Peyer's patch (tissue), 4 donors: ENCODE measurements around the gene SBK3. TPM values are rescaled to one million over a fixed set of nuclear protein-coding genes. Genes with fewer than 3 reads are reported as not detected.
A peak's percentile ranks its signal among the peaks of the same experiment; 100 is the strongest.

ENCODE experiments used
- DNase-seq, 3 donors: peaks; one replicate each; pipeline ENCODE4 v3.0.0-alpha.2; 2017 to 2019
- H3K27ac ChIP-seq, 4 donors: fragments of 200-600 bp; sonication (generic); one replicate each; pipeline ENCODE4 v1.5.1; 2016 to 2019
- H3K27me3 ChIP-seq, 2 donors: fragments of 200-600 bp; sonication (generic); one replicate each; pipeline ENCODE4 v1.5.1; 2019
- H3K36me3 ChIP-seq, 3 donors: fragments of 200-600 bp; sonication (generic); one replicate each; pipeline ENCODE4 v1.5.1; 2016 to 2019
- H3K4me1 ChIP-seq, 4 donors: fragments of 200-600 bp; sonication (generic); one replicate each; pipeline ENCODE4 v1.5.1; 2016 to 2019
- H3K4me3 ChIP-seq, 4 donors: fragments of 200-600 bp; sonication (generic); 1 replicate in 3 of 4; 2 replicates in 1 of 4; pipeline ENCODE4 v1.5.1; 2016 to 2019; ENCODE audit warnings: mild to moderate bottlenecking in 1 of 4
- H3K9me3 ChIP-seq, 4 donors: fragments of 200-600 bp; sonication (generic); one replicate each; pipeline ENCODE4 v1.5.1; 2016 to 2019; ENCODE audit warnings: mild to moderate bottlenecking in 1 of 4
- CTCF ChIP-seq, 6 experiments: fragments of 450-650 bp in 4 of 6; fragments of 200-600 bp in 2 of 6; sonication (generic) in 1 of 6; IDR thresholded peaks; one replicate each; pipeline ENCODE4 v1.5.1; 2017 to 2019; ENCODE audit warnings: antibody characterized with exemption in 6 of 6, mild to moderate bottlenecking in 3 of 6, moderate library complexity in 1 of 6
- POLR2A ChIP-seq, 2 donors: fragments of 450-650 bp; IDR thresholded peaks; one replicate each; pipeline ENCODE4 v1.5.1; 2017; ENCODE audit warnings: antibody characterized with exemption in 2 of 2, mild to moderate bottlenecking in 2 of 2, moderate library complexity in 2 of 2
- total RNA-seq, 4 donors: library from RNA; depleted of rRNA; stranded (reverse); fragments of >200 nt; gene quantifications; one replicate each; pipeline ENCODE4 v1.1.0, GENCODE V29; 2016

Gene SBK3
- total RNA-seq, 4 donors from 2014 or later, result 1.0 TPM; not detected in 3

- DNase-seq, result no peak
- H3K4me1 ChIP-seq, result peaks cover 0 to 10% (median 0%) of the 10 kb centered on the region in 4 donors
- no peak overlapping the region for H3K4me3 ChIP-seq
- H3K36me3 ChIP-seq, result no peaks in the 10 kb centered on the region
- TF ChIP-seq CTCF (IDR thresholded peaks at IDR 0.05), result no peak
- no peak for TF ChIP-seq POLR2A (IDR thresholded peaks at IDR 0.05)
- no peak overlapping the region for H3K27ac ChIP-seq
- H3K27me3 ChIP-seq, result no peaks in the 10 kb centered on the region
- no peaks in the 10 kb centered on the region for H3K9me3 ChIP-seq
These were observed 19.8 kb downstream of the SBK3 start for GRCh38 chr19:55525289-55526101.

- DNase-seq, result no peak
- no peak overlapping the region for H3K27ac ChIP-seq
These were observed 24.6 kb downstream of the SBK3 start for GRCh38 chr19:55520691-55521292.

GRCh38 chr19:55519451-55520311 is 25.7 kb downstream of the SBK3 start:
- Histone ChIP-seq H3K9me3 (no peaks in the 10 kb centered on the region), H3K36me3 (no peaks in the 10 kb centered on the region), H3K27ac (no peak overlapping the region), H3K4me1 (peaks cover 0 to 3% (median 1%) of the 10 kb centered on the region in 4 donors), H3K27me3 (no peaks in the 10 kb centered on the region), H3K4me3 (no peak overlapping the region)
- no peak for TF ChIP-seq CTCF (IDR thresholded peaks at IDR 0.05)
- no peak for TF ChIP-seq POLR2A (IDR thresholded peaks at IDR 0.05)
- no peak for DNase-seq

More at GRCh38 chr19:55520691-55521292, 24.6 kb downstream of the SBK3 start:
- TF ChIP-seq CTCF (IDR thresholded peaks at IDR 0.05) (no peak), POLR2A (IDR thresholded peaks at IDR 0.05) (no peak)
- no peaks in the 10 kb centered on the region for H3K9me3 ChIP-seq
- no peak overlapping the region for H3K4me3 ChIP-seq
- H3K36me3 ChIP-seq, result no peaks in the 10 kb centered on the region
- H3K27me3 ChIP-seq, result no peaks in the 10 kb centered on the region
- peaks cover 0 to 3% (median 1%) of the 10 kb centered on the region in 4 donors for H3K4me1 ChIP-seq

- peak in 1 of 2 donors; percentile 46 for TF ChIP-seq POLR2A (IDR thresholded peaks at IDR 0.05)
- TF ChIP-seq CTCF (IDR thresholded peaks at IDR 0.05), result peak; percentile 82 to 96 (median 94)
- Histone ChIP-seq H3K27ac (peak overlapping the region; percentile 80 to 90 (median 84)), H3K4me1 (peaks cover 0 to 3% (median 1%) of the 10 kb centered on the region in 4 donors), H3K4me3 (peak overlapping the region; percentile 41 to 59 (median 54)), H3K27me3 (no peaks in the 10 kb centered on the region), H3K9me3 (no peaks in the 10 kb centered on the region), H3K36me3 (no peaks in the 10 kb centered on the region)
- peak; percentile 92 to 96 (median 96) for DNase-seq
These were observed 28.3 kb downstream of the SBK3 start for GRCh38 chr19:55516878-55517620.

- H3K27me3 ChIP-seq, result no peaks in the 10 kb centered on the region
- no peaks in the 10 kb centered on the region for H3K36me3 ChIP-seq
- no peak for DNase-seq
- no peaks in the 10 kb centered on the region for H3K9me3 ChIP-seq
- no peak overlapping the region for H3K4me3 ChIP-seq
- H3K27ac ChIP-seq, result no peak overlapping the region
- TF ChIP-seq CTCF (IDR thresholded peaks at IDR 0.05) (no peak), POLR2A (IDR thresholded peaks at IDR 0.05) (no peak)
- peaks cover 0 to 4% (median 2%) of the 10 kb centered on the region in 4 donors for H3K4me1 ChIP-seq
These were observed 37.2 kb downstream of the SBK3 start for GRCh38 chr19:55508120-55508519.
